ENCODE measurements around the gene SH2B2.

SH2B2 gene

GRCh38 chr7:102255916-102256315 is 30.8 kb upstream of the SH2B2 start:
- DNase-seq (ENCODE audit: low spot score): no peak
- TF ChIP-seq CTCF (IDR thresholded peaks at IDR 0.05; ENCODE audit: extremely low read depth, missing control alignments): no peak

GRCh38 chr7:102258073-102258748 is 28.5 kb upstream of the SH2B2 start:
- TF ChIP-seq CTCF (IDR thresholded peaks at IDR 0.05; ENCODE audit: extremely low read depth, missing control alignments): no peak
- DNase-seq (ENCODE audit: low spot score): no peak

DNA sequence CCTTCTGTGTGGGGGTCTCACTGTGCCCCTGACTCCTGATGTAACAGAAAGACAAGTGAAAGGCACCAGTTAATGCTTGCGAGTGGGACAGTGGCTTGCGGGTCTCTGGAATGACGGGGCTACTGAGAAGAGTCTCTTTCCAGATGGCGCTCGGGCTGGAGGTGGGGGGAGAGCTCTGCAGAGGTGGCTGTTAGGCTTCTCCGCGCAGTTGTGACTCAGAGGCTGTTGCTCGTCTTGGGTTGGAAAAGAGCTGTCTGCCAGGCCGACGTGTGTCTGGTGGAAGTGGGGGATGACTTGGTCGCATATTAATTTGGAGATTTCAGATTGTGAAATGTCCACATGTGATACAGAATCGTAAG is 27.9 kb upstream of the SH2B2 start:
- no peak for DNase-seq (ENCODE audit: low spot score)
- no peak for TF ChIP-seq CTCF (IDR thresholded peaks at IDR 0.05; ENCODE audit: extremely low read depth, missing control alignments)

DNA sequence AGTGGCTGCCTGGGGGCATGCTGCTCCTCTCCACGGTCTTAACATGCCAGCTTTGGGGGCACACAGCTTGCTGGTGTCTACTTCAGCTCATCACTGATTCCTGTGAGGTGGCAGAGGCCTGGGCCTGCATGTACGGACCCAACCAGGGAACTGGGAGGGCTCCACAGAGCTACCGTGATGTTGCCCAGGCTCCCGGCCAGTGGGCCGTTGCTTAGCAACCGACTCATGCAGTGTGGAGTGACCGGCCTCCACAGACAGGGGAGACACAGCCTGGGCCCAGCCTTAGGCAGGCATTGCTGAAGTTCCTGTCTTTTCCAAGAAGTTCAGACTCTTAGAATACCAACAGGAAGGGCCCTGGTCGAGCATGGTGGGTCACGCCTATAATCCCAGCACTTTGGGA is 25.8 kb upstream of the SH2B2 start:
- no peak for TF ChIP-seq CTCF (IDR thresholded peaks at IDR 0.05; ENCODE audit: extremely low read depth, missing control alignments)
- no peak for DNase-seq (ENCODE audit: low spot score)

- no peak for DNase-seq (ENCODE audit: low spot score)
- TF ChIP-seq CTCF (IDR thresholded peaks at IDR 0.05; ENCODE audit: extremely low read depth, missing control alignments): no peak
Observed at GRCh38 chr7:102261451-102261850, 25.2 kb upstream of the SH2B2 start.

GRCh38 chr7:102262546-102262945 is 24.1 kb upstream of the SH2B2 start:
- no peak for DNase-seq (ENCODE audit: low spot score)
- no peak for TF ChIP-seq CTCF (IDR thresholded peaks at IDR 0.05; ENCODE audit: extremely low read depth, missing control alignments)

DNA sequence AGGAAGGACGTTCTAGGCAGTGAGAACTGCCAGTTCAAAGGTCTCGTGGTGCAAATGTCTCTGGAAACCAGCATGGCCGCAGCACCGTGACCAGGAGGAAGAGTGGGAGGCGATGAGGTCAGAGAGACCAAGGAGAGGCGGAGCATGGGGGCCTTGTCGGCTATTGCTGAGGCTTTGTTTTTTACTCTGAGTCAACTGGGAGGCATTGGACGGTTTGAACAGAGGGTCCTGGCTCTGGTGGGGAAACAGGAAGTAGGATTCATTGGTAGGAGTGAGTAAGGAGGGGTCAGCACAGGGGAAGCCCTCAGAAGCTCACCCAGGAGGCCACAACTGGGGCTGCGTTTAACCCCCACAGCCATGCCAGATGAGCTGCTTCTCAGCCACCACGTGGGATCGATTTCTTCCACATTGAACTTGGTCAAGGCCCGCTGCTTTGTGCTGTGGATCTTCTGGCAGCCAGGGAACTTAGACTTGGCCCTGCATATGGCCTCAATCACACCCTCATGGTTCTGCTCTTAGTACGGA is 22.2 kb upstream of the SH2B2 start:
- DNase-seq (ENCODE audit: low spot score): no peak
- TF ChIP-seq CTCF (IDR thresholded peaks at IDR 0.05; ENCODE audit: extremely low read depth, missing control alignments): no peak

All from GM20000 (cell line).